Measurements from ENCODE around the gene STAB2.

Gene STAB2

GRCh38 chr12:103679421-103680170 is 92.5 kb downstream of the STAB2 start:
- H3K4me2 ChIP-seq (ENCODE audit: low read length) = no peak overlapping the region
- H3K36me3 ChIP-seq (ENCODE audit: control insufficient read depth, low read length) = no peaks in the 10 kb centered on the region
- H3K27me3 ChIP-seq (ENCODE audit: control insufficient read depth, low read length) = peaks cover 4% of the 10 kb centered on the region; the same call in 1 of the 2 replicates

GRCh38 chr12:103680591-103681141 is 93.6 kb downstream of the STAB2 start:
- H3K9me3 ChIP-seq (ENCODE audit: control insufficient read depth, insufficient read depth, low read length) = no peaks in the 10 kb centered on the region
- H3K36me3 ChIP-seq (ENCODE audit: control insufficient read depth, low read length) = no peaks in the 10 kb centered on the region
- TF ChIP-seq EZH2phosphoT487 (IDR thresholded peaks at IDR 0.05; ENCODE audit: borderline replicate concordance, low read length) = no peak
- no peak for TF ChIP-seq CTCF (IDR thresholded peaks at IDR 0.05; ENCODE audit: low read depth, low read length, poor library complexity, severe bottlenecking)
- H4K20me1 ChIP-seq (ENCODE audit: control insufficient read depth, insufficient read depth, low read depth, low read length) = no peaks in the 10 kb centered on the region
- no peaks in the 10 kb centered on the region for H3K79me2 ChIP-seq (ENCODE audit: control insufficient read depth, low read length)
- no peaks in the 10 kb centered on the region for H3F3A ChIP-seq (ENCODE audit: control insufficient read depth, insufficient read depth)
- no peak overlapping the region for H3K4me2 ChIP-seq (ENCODE audit: low read length)
- H3K27ac ChIP-seq (ENCODE audit: low read depth, low read length) = no peak overlapping the region
- H3K9me2 ChIP-seq (replicated peaks; ENCODE audit: control insufficient read depth, low read length) = no peaks in the 10 kb centered on the region
- H3K4me1 ChIP-seq (ENCODE audit: control insufficient read depth, low read length) = no peaks in the 10 kb centered on the region
- H3K27me3 ChIP-seq (ENCODE audit: control insufficient read depth, low read length) = peaks cover 4% of the 10 kb centered on the region; the same call in 1 of the 2 replicates
- H3K4me3 ChIP-seq (ENCODE audit: low read length) = no peak overlapping the region

More at GRCh38 chr12:103679421-103680170, 92.5 kb downstream of the STAB2 start:
- no peak overlapping the region for H3K4me3 ChIP-seq (ENCODE audit: low read length)
- no peaks in the 10 kb centered on the region for H3F3A ChIP-seq (ENCODE audit: control insufficient read depth, insufficient read depth)
- no peaks in the 10 kb centered on the region for H3K79me2 ChIP-seq (ENCODE audit: control insufficient read depth, low read length)
- no peaks in the 10 kb centered on the region for H4K20me1 ChIP-seq (ENCODE audit: control insufficient read depth, insufficient read depth, low read depth, low read length)
- H3K9me2 ChIP-seq (replicated peaks; ENCODE audit: control insufficient read depth, low read length) = no peaks in the 10 kb centered on the region
- no peaks in the 10 kb centered on the region for H3K9me3 ChIP-seq (ENCODE audit: control insufficient read depth, insufficient read depth, low read length)
- H3K27ac ChIP-seq (ENCODE audit: low read depth, low read length) = no peak overlapping the region
- H3K4me1 ChIP-seq (ENCODE audit: control insufficient read depth, low read length) = no peaks in the 10 kb centered on the region
- no peak for TF ChIP-seq CTCF (IDR thresholded peaks at IDR 0.05; ENCODE audit: low read depth, low read length, poor library complexity, severe bottlenecking)
- no peak for TF ChIP-seq EZH2phosphoT487 (IDR thresholded peaks at IDR 0.05; ENCODE audit: borderline replicate concordance, low read length)

DNA sequence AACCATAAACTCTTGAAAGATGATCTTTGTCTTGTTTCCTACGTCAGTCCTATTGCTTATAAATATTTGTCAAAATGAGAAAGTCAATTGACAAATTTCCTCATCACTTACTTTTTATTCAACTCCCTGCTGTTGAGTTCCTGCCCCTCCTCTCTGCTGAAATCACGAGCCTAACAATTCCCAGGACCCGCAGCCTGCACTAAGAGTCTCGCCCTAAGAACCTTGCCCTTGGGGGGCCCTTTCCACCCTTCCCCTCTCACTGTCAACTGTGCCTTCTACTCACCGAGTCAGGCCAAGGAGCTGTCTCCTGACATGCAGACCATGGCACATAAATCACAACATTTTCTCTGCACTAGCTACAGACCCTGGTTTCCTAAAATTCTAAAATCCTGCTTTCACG is 99.0 kb downstream of the STAB2 start:
- TF ChIP-seq CTCF (IDR thresholded peaks at IDR 0.05; ENCODE audit: low read depth, low read length, poor library complexity, severe bottlenecking) (no peak), EZH2phosphoT487 (IDR thresholded peaks at IDR 0.05; ENCODE audit: borderline replicate concordance, low read length) (no peak)
- H3K79me2 ChIP-seq (ENCODE audit: control insufficient read depth, low read length) = no peaks in the 10 kb centered on the region
- peaks cover 4% of the 10 kb centered on the region; the same call in 1 of the 2 replicates for H3K27me3 ChIP-seq (ENCODE audit: control insufficient read depth, low read length)
- no peaks in the 10 kb centered on the region for H3K36me3 ChIP-seq (ENCODE audit: control insufficient read depth, low read length)
- H3K4me2 ChIP-seq (ENCODE audit: low read length) = no peak overlapping the region
- no peaks in the 10 kb centered on the region for H3F3A ChIP-seq (ENCODE audit: control insufficient read depth, insufficient read depth)
- no peaks in the 10 kb centered on the region for H3K9me2 ChIP-seq (replicated peaks; ENCODE audit: control insufficient read depth, low read length)
- no peak overlapping the region for H3K4me3 ChIP-seq (ENCODE audit: low read length)
- H4K20me1 ChIP-seq (ENCODE audit: control insufficient read depth, insufficient read depth, low read depth, low read length) = no peaks in the 10 kb centered on the region
- H3K4me1 ChIP-seq (ENCODE audit: control insufficient read depth, low read length) = no peaks in the 10 kb centered on the region
- H3K9me3 ChIP-seq (ENCODE audit: control insufficient read depth, insufficient read depth, low read length) = no peaks in the 10 kb centered on the region
- no peak overlapping the region for H3K27ac ChIP-seq (ENCODE audit: low read depth, low read length)

All from DOHH2 (cell line).